Placental epithelial cell (primary cell): ENCODE data around the gene CDC45. TPM values are rescaled to one million over a fixed set of nuclear protein-coding genes. Genes with fewer than 3 reads are reported as not detected.

Experiments used
- total RNA-seq: library from RNA; depleted of rRNA; stranded (reverse); fragments of >200 nt; gene quantifications from 2 replicates; pipeline ENCODE4 v1.2.3, GENCODE V29; 2012

CDC45 gene
- 4.3 and 5.5 TPM in 2 replicates for total RNA-seq

GRCh38 chr22:19479355-19480172, at the start of gene CDC45:
TSS of gene CDC45 (plus strand) at chr22:19479920. CDS start at chr22:19479969, 49 bp downstream.

GRCh38 chr22:19431649-19432132, 48.0 kb upstream of the CDC45 start, which contains the start of gene HIRA:
TSS of gene HIRA (minus strand) at chr22:19431733. CDS start at chr22:19431476, 257 bp downstream.

GRCh38 chr22:19432133-19432851, 47.4 kb upstream of the CDC45 start, which contains the start of gene MRPL40:
TSS of gene MRPL40 (plus strand) at chr22:19432545. CDS start at chr22:19432555, 10 bp downstream.

GRCh38 chr22:19447330-19448075, 32.2 kb upstream of the CDC45 start, which contains the start of gene C22orf39:
TSS of gene C22orf39 (minus strand) at chr22:19447711. CDS start at chr22:19447688, 23 bp downstream.

GRCh38 chr22:19478901-19479354, 792 bp upstream of the CDC45 start, which contains the start of gene UFD1:
TSS of gene UFD1 (minus strand) at chr22:19479193. CDS start at chr22:19479085, 108 bp downstream.

GRCh38 chr22:19524170-19525115, 44.7 kb downstream of the CDC45 start, which contains the start of gene CLDN5:
TSS of gene CLDN5 (minus strand) at chr22:19524410. CDS start at chr22:19524255, 155 bp downstream.

Other genes with a start within 250 kb of the CDC45 start
- gene CLTCL1, start 188.2 kb upstream of the CDC45 start, total RNA-seq = 5.5 and 6.3 TPM in 2 replicates
- gene HIRA, start 48.2 kb upstream of the CDC45 start, total RNA-seq = 15.8 and 18.1 TPM in 2 replicates
- 23.9 and 27.4 TPM in 2 replicates for gene MRPL40, start 47.4 kb upstream of the CDC45 start, total RNA-seq
- 9.3 and 12.2 TPM in 2 replicates for gene C22orf39, start 32.2 kb upstream of the CDC45 start, total RNA-seq
- 30.2 and 73.4 TPM in 2 replicates for gene UFD1, start 727 bp upstream of the CDC45 start, total RNA-seq
- not detected in 2 replicates for gene CLDN5, start 44.5 kb downstream of the CDC45 start, total RNA-seq
- 5.6 and 10.6 TPM in 2 replicates for gene SEPTIN5, start 234.6 kb downstream of the CDC45 start, total RNA-seq
- gene GP1BB, start 243.6 kb downstream of the CDC45 start, total RNA-seq = 0.43 and 0.79 TPM in 2 replicates